Liver (tissue), 9 donors: ENCODE results near the gene PIGM. TPM values are rescaled to one million over a fixed set of nuclear protein-coding genes. Genes with fewer than 3 reads are reported as not detected.

Source experiments
- DNase-seq: peaks from one replicate; pipeline ENCODE4 v3.0.0-alpha.2; 2017; ENCODE audit warnings: low spot score
- H3K27ac ChIP-seq, 2 donors: one replicate each; pipeline ENCODE4 v1.7.0; 2013; ENCODE audit warnings: inconsistent platforms in 2 of 2, low read length in 2 of 2, control low read depth in 1 of 2, low read depth in 1 of 2, mild to moderate bottlenecking in 1 of 2
- H3K27me3 ChIP-seq, 4 donors: one replicate each; pipeline versions ENCODE4 v1.6.1 to v1.7.0; 2013; ENCODE audit warnings: low read length in 3 of 4, inconsistent platforms in 1 of 4, mild to moderate bottlenecking in 1 of 4, moderate library complexity in 1 of 4; ENCODE audit not compliant: control insufficient read depth in 4 of 4, insufficient read depth in 4 of 4
- H3K36me3 ChIP-seq, 4 donors: one replicate each; pipeline versions ENCODE4 v1.6.1 to v1.7.0; 2013; ENCODE audit warnings: low read length in 3 of 4, mild to moderate bottlenecking in 3 of 4, low read depth in 1 of 4, moderate library complexity in 1 of 4; ENCODE audit not compliant: control insufficient read depth in 4 of 4, insufficient read depth in 3 of 4
- H3K4me1 ChIP-seq, 4 donors: one replicate each; pipeline versions ENCODE4 v1.6.1 to v1.7.0; 2013; ENCODE audit warnings: low read length in 3 of 4, mild to moderate bottlenecking in 3 of 4, moderate library complexity in 1 of 4; ENCODE audit not compliant: control insufficient read depth in 4 of 4, insufficient read depth in 4 of 4
- H3K4me3 ChIP-seq, 3 donors: one replicate each; pipeline versions ENCODE4 v1.6.1 to v1.7.0; 2013; ENCODE audit warnings: low read length in 3 of 3, control low read depth in 1 of 3, low read depth in 1 of 3, mild to moderate bottlenecking in 1 of 3
- H3K9ac ChIP-seq, 2 donors: one replicate each; pipeline ENCODE4 v1.7.0; 2013; ENCODE audit warnings: low read length in 2 of 2, mild to moderate bottlenecking in 2 of 2, moderate library complexity in 2 of 2, control low read depth in 1 of 2, low read depth in 1 of 2
- H3K9me3 ChIP-seq, 4 donors: one replicate each; pipeline versions ENCODE4 v1.6.1 to v1.7.0; 2013; ENCODE audit warnings: low read length in 3 of 4; ENCODE audit not compliant: control insufficient read depth in 4 of 4
- ATF3 ChIP-seq: IDR thresholded peaks from 2 replicates; pipeline ENCODE4 v1.6.1; 2016; ENCODE audit warnings: antibody characterized with exemption
- FOXA2 ChIP-seq: IDR thresholded peaks from 2 replicates; pipeline ENCODE4 v1.6.1; 2016; ENCODE audit warnings: antibody characterized with exemption
- GABPA ChIP-seq, 2 donors: IDR thresholded peaks in 1 of 2; conservative IDR thresholded peaks in 1 of 2; 2 replicates each; pipeline ENCODE4 v1.6.1; 2016; ENCODE audit warnings: antibody characterized with exemption in 2 of 2, mild to moderate bottlenecking in 1 of 2, moderate library complexity in 1 of 2
- HNF4A ChIP-seq, 2 donors: conservative IDR thresholded peaks; 2 replicates each; pipeline ENCODE4 v1.6.1; 2016; ENCODE audit warnings: antibody characterized with exemption in 2 of 2, mild to moderate bottlenecking in 2 of 2
- HNF4G ChIP-seq: IDR thresholded peaks from 2 replicates; pipeline ENCODE4 v1.6.1; 2016; ENCODE audit warnings: antibody characterized with exemption
- JUND ChIP-seq, 2 donors: IDR thresholded peaks; 2 replicates each; pipeline ENCODE4 v1.6.1; 2016; ENCODE audit warnings: antibody characterized with exemption in 2 of 2
- NR2F2 ChIP-seq: IDR thresholded peaks from 2 replicates; pipeline ENCODE4 v1.6.1; 2016; ENCODE audit warnings: antibody characterized with exemption
- RAD21 ChIP-seq, 2 donors: IDR thresholded peaks; 2 replicates each; pipeline ENCODE4 v1.6.1; 2016; ENCODE audit warnings: antibody characterized with exemption in 2 of 2, mild to moderate bottlenecking in 2 of 2
- RXRA ChIP-seq, 2 donors: IDR thresholded peaks; 2 replicates each; pipeline ENCODE4 v1.6.1; 2017 to 2018; ENCODE audit warnings: antibody characterized with exemption in 2 of 2, mild to moderate bottlenecking in 1 of 2
- TAF1 ChIP-seq: conservative IDR thresholded peaks from 2 replicates; pipeline ENCODE4 v1.6.1; 2016; ENCODE audit warnings: antibody characterized with exemption, mild to moderate bottlenecking
- YY1 ChIP-seq: IDR thresholded peaks from 2 replicates; pipeline ENCODE4 v1.6.1; 2016; ENCODE audit warnings: antibody characterized with exemption, mild to moderate bottlenecking
- ZBTB33 ChIP-seq: IDR thresholded peaks from 2 replicates; pipeline ENCODE4 v1.6.1; 2016; ENCODE audit warnings: antibody characterized with exemption
- WGBS: extraction: QIAGEN DNeasy Blood & Tissue Kit; methylation state at CpG from one replicate; pipeline ENCODE4 v1.1.7; 2013; 5-methylcytosine and 5-hydroxymethylcytosine counted together
- polyA plus RNA-seq, 2 donors: library from polyadenylated mRNA; stranded (reverse) in 1 of 2; unstranded in 1 of 2; fragments of 200-250 nt in 1 of 2; fragments of >200 nt in 1 of 2; fragmentation: Nextera tagmentation in 1 of 2; extraction: Ambion mirVana in 1 of 2; gene quantifications; one replicate each; pipeline versions ENCODE4 v1.2.1 to v1.2.3, GENCODE V29; 2013 to 2015
- total RNA-seq, 2 donors: library from RNA; depleted of rRNA; stranded (reverse); fragments of >200 nt; gene quantifications; one replicate each; pipeline ENCODE4 v1.2.3, GENCODE V29; 2014
- donor health status: healthy.
- donor health status: healthy.
- donor health status: healthy.
- donor health status: healthy.
- donor health status: healthy.

The PIGM gene
- total and polyA plus RNA-seq, 4 donors, result 2.9 to 4.2 (median 3.6) TPM

GRCh38 chr1:160022330-160023310 is 9.2 kb downstream of the PIGM start:
- 70% methylated on average over 6 of the region's 6 CpGs for WGBS
- H3K27me3 ChIP-seq, result no peaks in the 10 kb centered on the region
- H3K36me3 ChIP-seq, result no peaks in the 10 kb centered on the region
- no peak for DNase-seq
- no peak overlapping the region for H3K4me3 ChIP-seq
- no peaks in the 10 kb centered on the region for H3K9me3 ChIP-seq
- H3K9ac ChIP-seq, result no peak overlapping the region
- no peak overlapping the region for H3K27ac ChIP-seq
- H3K4me1 ChIP-seq, result peaks cover 2 to 17% (median 8%) of the 10 kb centered on the region in 4 donors
- TF ChIP-seq FOXA2 (no peak), ZBTB33 (no peak), JUND (IDR thresholded peaks at IDR 0.05) (no peak), NR2F2 (no peak), YY1 (no peak), RAD21 (IDR thresholded peaks at IDR 0.05) (no peak)

GRCh38 chr1:160021376-160022074 is 10.3 kb downstream of the PIGM start:
- Histone ChIP-seq H3K36me3 (no peaks in the 10 kb centered on the region), H3K9ac (no peak overlapping the region), H3K4me1 (peaks cover 2 to 17% (median 8%) of the 10 kb centered on the region in 4 donors), H3K9me3 (no peaks in the 10 kb centered on the region), H3K27ac (no peak overlapping the region), H3K27me3 (no peaks in the 10 kb centered on the region), H3K4me3 (no peak overlapping the region)
- TF ChIP-seq RXRA (IDR thresholded peaks at IDR 0.05), result no peak
- WGBS, result 83% methylated on average over 5 of the region's 5 CpGs
- DNase-seq, result no peak

GRCh38 chr1:160020196-160020595 is 11.6 kb downstream of the PIGM start:
- H3K27me3 ChIP-seq, result no peaks in the 10 kb centered on the region
- H3K9ac ChIP-seq, result no peak overlapping the region
- H3K4me1 ChIP-seq, result peaks cover 2 to 16% (median 8%) of the 10 kb centered on the region in 4 donors
- no peaks in the 10 kb centered on the region for H3K36me3 ChIP-seq
- no peak overlapping the region for H3K27ac ChIP-seq
- TF ChIP-seq NR2F2, result no peak
- TF ChIP-seq RXRA (IDR thresholded peaks at IDR 0.05), result no peak
- no peak for TF ChIP-seq GABPA (IDR thresholded peaks at IDR 0.05 in 1 of 2, conservative IDR thresholded peaks at IDR 0.05 in 1 of 2)
- TF ChIP-seq JUND (IDR thresholded peaks at IDR 0.05), result no peak
- no peak for TF ChIP-seq HNF4A (conservative IDR thresholded peaks at IDR 0.05)
- TF ChIP-seq FOXA2, result no peak
- TF ChIP-seq HNF4G, result no peak
- no peak for TF ChIP-seq TAF1
- no peak for TF ChIP-seq ATF3
- no peak for TF ChIP-seq RAD21 (IDR thresholded peaks at IDR 0.05)
- no peak overlapping the region for H3K4me3 ChIP-seq
- WGBS, result 90% methylated on average over 5 of the region's 5 CpGs
- DNase-seq, result no peak
- no peaks in the 10 kb centered on the region for H3K9me3 ChIP-seq
